T-cell (primary cell): ENCODE data around the gene MXD1. TPM values are rescaled to one million over a fixed set of nuclear protein-coding genes. Genes with fewer than 3 reads are reported as not detected.

Experiments
- ATAC-seq, 4 experiments: fragments of 200-7000 bp in 3 of 4; fragments of 150-1000 bp in 1 of 4; cut with Tn5 transposase; replicated peaks in 1 of 4; 1 replicate in 3 of 4; 2 replicates in 1 of 4; pipeline ENCODE4 v1.10.0; 2021; ENCODE audit warnings: moderate library complexity in 3 of 4, mild to moderate bottlenecking in 2 of 4, moderate number of reproducible peaks in 1 of 4
- CTCF ChIA-PET, 2 donors: fragments of 300-600 bp; sonication (Branson Sonifier 250); formaldehyde crosslinking; loops; one replicate each; lab custom pipeline; 2022; ENCODE audit warnings: antibody characterized with exemption in 2 of 2; lab: Charles Lee
- POLR2A ChIA-PET, 2 donors: fragments of 300-600 bp; sonication (Branson Sonifier 250); formaldehyde crosslinking; loops; one replicate each; lab custom pipeline; 2022; ENCODE audit warnings: antibody characterized with exemption in 2 of 2; lab: Charles Lee
- DNase-seq, 35 experiments: peaks; one replicate each; pipeline versions ENCODE4 v3.0.0 to v3.0.0-alpha.2; 2013 to 2023
- H3K27ac ChIP-seq: one replicate; pipeline ENCODE4 v1.5.1; 2013; ENCODE audit warnings: low read length
- H3K27me3 ChIP-seq, 2 experiments: replicated peaks in 1 of 2; 1 replicate in 1 of 2; 2 replicates in 1 of 2; pipeline versions ENCODE4 v1.6.1 to v1.7.0; 2013; ENCODE audit warnings: low read length in 1 of 2, mixed read lengths in 1 of 2; ENCODE audit not compliant: control insufficient read depth in 2 of 2, insufficient read depth in 2 of 2; ENCODE audit errors: extremely low read depth in 1 of 2
- H3K36me3 ChIP-seq, 2 donors: 1 replicate in 1 of 2; 2 replicates in 1 of 2; pipeline versions ENCODE4 v1.6.1 to v1.7.0; 2013; ENCODE audit warnings: low read length in 1 of 2; ENCODE audit not compliant: control insufficient read depth in 2 of 2, insufficient read depth in 1 of 2; ENCODE audit errors: extremely low read depth in 1 of 2
- H3K4me1 ChIP-seq, 2 experiments: 1 replicate in 1 of 2; 2 replicates in 1 of 2; pipeline versions ENCODE4 v1.6.1 to v1.7.0; 2013; ENCODE audit warnings: low read length in 2 of 2, mixed read lengths in 1 of 2; ENCODE audit not compliant: insufficient read depth in 2 of 2, control insufficient read depth in 1 of 2; ENCODE audit errors: extremely low read depth in 1 of 2
- H3K4me3 ChIP-seq, 2 donors: 1 replicate in 1 of 2; 2 replicates in 1 of 2; pipeline versions ENCODE4 v1.5.1 to v1.7.0; 2013; ENCODE audit warnings: mild to moderate bottlenecking in 2 of 2, low read length in 1 of 2, moderate library complexity in 1 of 2; ENCODE audit not compliant: control insufficient read depth in 1 of 2; ENCODE audit errors: extremely low read depth in 1 of 2
- H3K9me3 ChIP-seq: 2 replicates; pipeline ENCODE4 v1.7.0; 2013
- H3K27ac Mint-ChIP-seq, 2 donors: one replicate each; pipeline ENCODE4 v1.8.0; 2020 to 2021; ENCODE audit warnings: mild to moderate bottlenecking in 2 of 2, mixed read lengths in 2 of 2
- H3K27me3 Mint-ChIP-seq, 2 donors: one replicate each; pipeline ENCODE4 v1.8.0; 2021 to 2022; ENCODE audit warnings: mixed read lengths in 2 of 2
- H3K36me3 Mint-ChIP-seq: one replicate; pipeline ENCODE4 v1.8.0; 2021; ENCODE audit warnings: mixed read lengths
- H3K4me1 Mint-ChIP-seq, 3 donors: one replicate each; pipeline ENCODE4 v1.8.0; 2020 to 2022; ENCODE audit warnings: mixed read lengths in 3 of 3, mild to moderate bottlenecking in 1 of 3
- H3K4me3 Mint-ChIP-seq, 3 donors: one replicate each; pipeline ENCODE4 v1.8.0; 2020 to 2022; ENCODE audit warnings: mild to moderate bottlenecking in 3 of 3, mixed read lengths in 3 of 3, moderate library complexity in 3 of 3
- H3K9me3 Mint-ChIP-seq, 3 donors: one replicate each; pipeline ENCODE4 v1.8.0; 2020 to 2022; ENCODE audit warnings: mixed read lengths in 3 of 3
- WGBS: methylation state at CpG from one replicate; pipeline ENCODE4 v1.1.5; 2013; ENCODE audit warnings: missing lambda C conversion rate; ENCODE audit not compliant: insufficient coverage; 5-methylcytosine and 5-hydroxymethylcytosine counted together
- total RNA-seq, 35 experiments: library from RNA in 6 of 35; stranded (reverse) in 6 of 35; fragments of 120-200 nt in 1 of 35; gene quantifications; one replicate each; pipeline versions ENCODE4 v1.2.1 to v1.2.4 and lab custom pipeline; 2013 to 2026

Gene MXD1
- total RNA-seq, 5 donors from 2014 or later (not counting 1 experiment from before 2014, with no cell fraction given): 13.7 to 34.5 (median 19.9) TPM

GRCh38 chr2:69961496-69961895, 46.6 kb downstream of the MXD1 start, which contains the start of gene ASPRV1:
ASPRV1 (minus strand) TSS chr2:69961631; CDS start chr2:69961436, 195 bp downstream.
- 90% methylated on average over 10 of the region's 14 CpGs for WGBS
- CTCF ChIA-PET: no interaction called here
- no peak within 1 kb of the TSS for H3K27ac Mint-ChIP-seq
- H3K27me3 ChIP-seq: peaks cover 0 to 19% of the 10 kb centered on the region in 2 experiments
- ATAC-seq (no peak), DNase-seq (no peak)
- H3K4me3 ChIP-seq: no peak within 1 kb of the TSS
- H3K36me3 Mint-ChIP-seq: no peaks in the 10 kb centered on the region
- POLR2A ChIA-PET: no interaction called here
- H3K4me1 Mint-ChIP-seq: peaks cover 2 to 9% (median 8%) of the 10 kb centered on the region in 3 donors
- H3K9me3 ChIP-seq: no peaks in the 10 kb centered on the region
- H3K9me3 Mint-ChIP-seq: no peaks in the 10 kb centered on the region
- H3K4me1 ChIP-seq: peaks cover 0 to 12% of the 10 kb centered on the region in 2 experiments
- peaks cover 0 to 2% of the 10 kb centered on the region in 2 donors for H3K27me3 Mint-ChIP-seq
- H3K4me3 Mint-ChIP-seq: no peak within 1 kb of the TSS
- no peak within 1 kb of the TSS for H3K27ac ChIP-seq
- H3K36me3 ChIP-seq: no peaks in the 10 kb centered on the region

GRCh38 chr2:69962986-69963730, 48.2 kb downstream of the MXD1 start:
- H3K36me3 Mint-ChIP-seq: no peaks in the 10 kb centered on the region
- 91% methylated on average over 3 of the region's 8 CpGs for WGBS
- H3K4me3 Mint-ChIP-seq: no peak overlapping the region
- H3K4me1 ChIP-seq: peaks cover 0 to 7% of the 10 kb centered on the region in 2 experiments
- H3K27me3 ChIP-seq: peaks cover 0 to 14% of the 10 kb centered on the region in 2 experiments
- POLR2A ChIA-PET: no interaction called here
- no peak overlapping the region for H3K4me3 ChIP-seq
- peaks cover 0 to 2% of the 10 kb centered on the region in 2 donors for H3K27me3 Mint-ChIP-seq
- H3K9me3 ChIP-seq: no peaks in the 10 kb centered on the region
- no peaks in the 10 kb centered on the region for H3K9me3 Mint-ChIP-seq
- H3K4me1 Mint-ChIP-seq: peaks cover 2 to 8% (median 4%) of the 10 kb centered on the region in 3 donors
- DNase-seq (no peak), ATAC-seq (no peak)
- no peak overlapping the region for H3K27ac Mint-ChIP-seq
- H3K27ac ChIP-seq: no peak overlapping the region
- CTCF ChIA-PET: no interaction called here
- H3K36me3 ChIP-seq: no peaks in the 10 kb centered on the region

- H3K4me3 Mint-ChIP-seq: no peak overlapping the region
- peaks cover 0 to 2% of the 10 kb centered on the region in 2 donors for H3K27me3 Mint-ChIP-seq
- WGBS: 90% methylated on average over 3 of the region's 7 CpGs
- CTCF ChIA-PET: no interaction called here
- DNase-seq (no peak), ATAC-seq (peak in 1 of 4 experiments; percentile 27)
- POLR2A ChIA-PET: interaction anchor here in 1 of 2 donors (0.6 kb wide), 1 partner anchor 150 kb away, joined by 3 read pairs; no protein-coding TSS in a partner anchor
- no peak overlapping the region for H3K27ac ChIP-seq
- H3K4me1 ChIP-seq: peaks cover 0 to 7% of the 10 kb centered on the region in 2 experiments
- H3K4me3 ChIP-seq: no peak overlapping the region
- H3K27me3 ChIP-seq: peaks cover 0 to 7% of the 10 kb centered on the region in 2 experiments
- H3K36me3 Mint-ChIP-seq: no peaks in the 10 kb centered on the region
- H3K9me3 Mint-ChIP-seq: no peaks in the 10 kb centered on the region
- H3K9me3 ChIP-seq: no peaks in the 10 kb centered on the region
- H3K27ac Mint-ChIP-seq: no peak overlapping the region
- peaks cover 2 to 8% (median 4%) of the 10 kb centered on the region in 3 donors for H3K4me1 Mint-ChIP-seq
- no peaks in the 10 kb centered on the region for H3K36me3 ChIP-seq
Measured at GRCh38 chr2:69964353-69964841, 49.5 kb downstream of the MXD1 start.

- Histone ChIP-seq H3K36me3 (no peaks in the 10 kb centered on the region), H3K9me3 (no peaks in the 10 kb centered on the region), H3K4me1 (peaks cover 0 to 7% of the 10 kb centered on the region in 2 experiments), H3K27ac (no peak overlapping the region), H3K4me3 (no peak overlapping the region), H3K27me3 (no peaks in the 10 kb centered on the region)
- Mint-ChIP-seq H3K36me3 (no peaks in the 10 kb centered on the region), H3K4me1 (peaks cover 2 to 8% (median 4%) of the 10 kb centered on the region in 3 donors), H3K27me3 (no peaks in the 10 kb centered on the region), H3K9me3 (no peaks in the 10 kb centered on the region), H3K4me3 (no peak overlapping the region), H3K27ac (no peak overlapping the region)
- CTCF ChIA-PET: no interaction called here
- POLR2A ChIA-PET: no interaction called here
- DNase-seq: no peak
- WGBS: 100% methylated on average over 4 of the region's 8 CpGs
- ATAC-seq: no peak
Measured at GRCh38 chr2:69965756-69966445, 51.0 kb downstream of the MXD1 start.

GRCh38 chr2:69966496-69966895, 51.6 kb downstream of the MXD1 start:
- H3K27ac Mint-ChIP-seq: no peak overlapping the region
- H3K36me3 Mint-ChIP-seq: no peaks in the 10 kb centered on the region
- Histone ChIP-seq H3K36me3 (no peaks in the 10 kb centered on the region), H3K27ac (no peak overlapping the region), H3K4me3 (no peak overlapping the region), H3K4me1 (peaks cover 0 to 7% of the 10 kb centered on the region in 2 experiments), H3K27me3 (no peaks in the 10 kb centered on the region), H3K9me3 (no peaks in the 10 kb centered on the region)
- no peak overlapping the region for H3K4me3 Mint-ChIP-seq
- DNase-seq (no peak), ATAC-seq (no peak)
- H3K27me3 Mint-ChIP-seq: no peaks in the 10 kb centered on the region
- no peaks in the 10 kb centered on the region for H3K9me3 Mint-ChIP-seq
- POLR2A ChIA-PET: no interaction called here
- no CpG with 5 or more reads among the region's 2 CpGs for WGBS
- CTCF ChIA-PET: no interaction called here
- peaks cover 2 to 8% (median 4%) of the 10 kb centered on the region in 3 donors for H3K4me1 Mint-ChIP-seq

- no peak overlapping the region for H3K4me3 Mint-ChIP-seq
- H3K27me3 ChIP-seq: no peaks in the 10 kb centered on the region
- no peak for DNase-seq
- H3K36me3 Mint-ChIP-seq: no peaks in the 10 kb centered on the region
- no peaks in the 10 kb centered on the region for H3K9me3 Mint-ChIP-seq
- no peak overlapping the region for H3K27ac ChIP-seq
- no peak overlapping the region for H3K27ac Mint-ChIP-seq
- no peak for ATAC-seq
- H3K4me1 Mint-ChIP-seq: peaks cover 2 to 8% (median 4%) of the 10 kb centered on the region in 3 donors
- peaks cover 0 to 7% of the 10 kb centered on the region in 2 experiments for H3K4me1 ChIP-seq
- no peak overlapping the region for H3K4me3 ChIP-seq
- 86% methylated on average over 10 of the region's 10 CpGs for WGBS
- ChIA-PET CTCF (no interaction called here), POLR2A (no interaction called here)
- no peaks in the 10 kb centered on the region for H3K27me3 Mint-ChIP-seq
- no peaks in the 10 kb centered on the region for H3K9me3 ChIP-seq
- H3K36me3 ChIP-seq: no peaks in the 10 kb centered on the region
Measured at GRCh38 chr2:69968609-69969008, 53.7 kb downstream of the MXD1 start.
